ENCODE results near the gene ATP6V1E1.

- TF ChIP-seq, protein P1, sequence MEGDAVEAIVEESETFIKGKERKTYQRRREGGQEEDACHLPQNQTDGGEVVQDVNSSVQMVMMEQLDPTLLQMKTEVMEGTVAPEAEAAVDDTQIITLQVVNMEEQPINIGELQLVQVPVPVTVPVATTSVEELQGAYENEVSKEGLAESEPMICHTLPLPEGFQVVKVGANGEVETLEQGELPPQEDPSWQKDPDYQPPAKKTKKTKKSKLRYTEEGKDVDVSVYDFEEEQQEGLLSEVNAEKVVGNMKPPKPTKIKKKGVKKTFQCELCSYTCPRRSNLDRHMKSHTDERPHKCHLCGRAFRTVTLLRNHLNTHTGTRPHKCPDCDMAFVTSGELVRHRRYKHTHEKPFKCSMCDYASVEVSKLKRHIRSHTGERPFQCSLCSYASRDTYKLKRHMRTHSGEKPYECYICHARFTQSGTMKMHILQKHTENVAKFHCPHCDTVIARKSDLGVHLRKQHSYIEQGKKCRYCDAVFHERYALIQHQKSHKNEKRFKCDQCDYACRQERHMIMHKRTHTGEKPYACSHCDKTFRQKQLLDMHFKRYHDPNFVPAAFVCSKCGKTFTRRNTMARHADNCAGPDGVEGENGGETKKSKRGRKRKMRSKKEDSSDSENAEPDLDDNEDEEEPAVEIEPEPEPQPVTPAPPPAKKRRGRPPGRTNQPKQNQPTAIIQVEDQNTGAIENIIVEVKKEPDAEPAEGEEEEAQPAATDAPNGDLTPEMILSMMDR (IDR thresholded peaks at IDR 0.05; ENCODE audit: low read depth, low read length): no peak
- TF ChIP-seq EZH2phosphoT487 (IDR thresholded peaks at IDR 0.05; ENCODE audit: low read depth): no peak
These were observed 5.4 kb upstream of the ATP6V1E1 start for GRCh38 chr22:17633998-17634323.
